WTC11 (cell line): Measurements from ENCODE around the gene RASA4.
"Not testable (repeated sequence)": the region's sequence is repeated elsewhere in the genome, so short reads cannot be mapped to it uniquely, and the experiment has no call there.

ENCODE experiments used
- CTCF ChIP-seq: fragments of 200-600 bp; IDR thresholded peaks from 2 replicates; pipeline ENCODE4 v1.8.0; 2022; ENCODE audit warnings: antibody characterized with exemption
- E2F4 ChIP-seq: sonication (generic); formaldehyde crosslinking; IDR thresholded peaks from 2 replicates; pipeline ENCODE4 v1.8.1; 2022; ENCODE audit warnings: low read depth, mild to moderate bottlenecking, moderate library complexity, missing genetic modification reagents, borderline replicate concordance
- ELF4 ChIP-seq: sonication (generic); formaldehyde crosslinking; IDR thresholded peaks from 2 replicates; pipeline ENCODE4 v1.8.1; 2022; ENCODE audit warnings: low read depth, mild to moderate bottlenecking, moderate library complexity, missing genetic modification reagents
- EMX1 ChIP-seq: fragments of 250-450 bp; sonication (Bioruptor Pico); IDR thresholded peaks from 2 replicates; pipeline ENCODE4 v1.8.0; 2021; ENCODE audit warnings: mild to moderate bottlenecking
- FOXP1 ChIP-seq: sonication (generic); formaldehyde crosslinking; IDR thresholded peaks from 2 replicates; pipeline ENCODE4 v1.8.0; 2022; ENCODE audit warnings: missing genetic modification reagents, mild to moderate bottlenecking, moderate library complexity, borderline replicate concordance
- HMGXB4 ChIP-seq: sonication (generic); formaldehyde crosslinking; IDR thresholded peaks from 2 replicates; pipeline ENCODE4 v1.8.1; 2023; ENCODE audit warnings: mild to moderate bottlenecking, moderate library complexity, missing genetic modification reagents
- KAT7 ChIP-seq: sonication (generic); formaldehyde crosslinking; IDR thresholded peaks from 2 replicates; pipeline ENCODE4 v1.8.1; 2023; ENCODE audit warnings: missing genetic modification reagents, mild to moderate bottlenecking, borderline replicate concordance
- MAX ChIP-seq: sonication (generic); formaldehyde crosslinking; IDR thresholded peaks from 2 replicates; pipeline ENCODE4 v1.8.0; 2022; ENCODE audit warnings: mild to moderate bottlenecking, missing genetic modification reagents
- NFE2L1 ChIP-seq: sonication (generic); formaldehyde crosslinking; IDR thresholded peaks from 2 replicates; pipeline ENCODE4 v1.8.1; 2023; ENCODE audit warnings: missing genetic modification reagents
- ZNF121 ChIP-seq: sonication (generic); formaldehyde crosslinking; IDR thresholded peaks from 2 replicates; pipeline ENCODE4 v1.8.0; 2023; ENCODE audit warnings: missing genetic modification reagents
- ZNF263 ChIP-seq: sonication (generic); formaldehyde crosslinking; IDR thresholded peaks from 2 replicates; pipeline ENCODE4 v1.8.1; 2022; ENCODE audit warnings: low read depth, mild to moderate bottlenecking, moderate library complexity, missing genetic modification reagents
- ZNF317 ChIP-seq: sonication (generic); formaldehyde crosslinking; IDR thresholded peaks from 2 replicates; pipeline ENCODE4 v1.8.1; 2023; ENCODE audit warnings: low read depth, mild to moderate bottlenecking, moderate library complexity, missing genetic modification reagents, borderline replicate concordance
- ZNF423 ChIP-seq: fragments of 250-450 bp; sonication (Bioruptor Pico); IDR thresholded peaks from 2 replicates; pipeline ENCODE4 v2.1.2; 2022; ENCODE audit warnings: mild to moderate bottlenecking, moderate library complexity

- TF ChIP-seq ZNF121 (CRISPR knock-in tag); KAT7 (CRISPR knock-in tag); E2F4 (CRISPR knock-in tag); HMGXB4 (CRISPR knock-in tag); CTCF; NFE2L1 (CRISPR knock-in tag); ELF4 (CRISPR knock-in tag); ZNF423; FOXP1 (CRISPR knock-in tag); ZNF263 (CRISPR knock-in tag); MAX (CRISPR knock-in tag); ZNF317; EMX1: not testable (repeated sequence)
Measured at GRCh38 chr7:102576363-102576762, 40.2 kb downstream of the RASA4 start.
